ENCODE results near the gene NUDT6.
"Not testable (repeated sequence)": the region's sequence is repeated elsewhere in the genome, so short reads cannot be mapped to it uniquely, and the experiment has no call there.

NUDT6 gene

DNA sequence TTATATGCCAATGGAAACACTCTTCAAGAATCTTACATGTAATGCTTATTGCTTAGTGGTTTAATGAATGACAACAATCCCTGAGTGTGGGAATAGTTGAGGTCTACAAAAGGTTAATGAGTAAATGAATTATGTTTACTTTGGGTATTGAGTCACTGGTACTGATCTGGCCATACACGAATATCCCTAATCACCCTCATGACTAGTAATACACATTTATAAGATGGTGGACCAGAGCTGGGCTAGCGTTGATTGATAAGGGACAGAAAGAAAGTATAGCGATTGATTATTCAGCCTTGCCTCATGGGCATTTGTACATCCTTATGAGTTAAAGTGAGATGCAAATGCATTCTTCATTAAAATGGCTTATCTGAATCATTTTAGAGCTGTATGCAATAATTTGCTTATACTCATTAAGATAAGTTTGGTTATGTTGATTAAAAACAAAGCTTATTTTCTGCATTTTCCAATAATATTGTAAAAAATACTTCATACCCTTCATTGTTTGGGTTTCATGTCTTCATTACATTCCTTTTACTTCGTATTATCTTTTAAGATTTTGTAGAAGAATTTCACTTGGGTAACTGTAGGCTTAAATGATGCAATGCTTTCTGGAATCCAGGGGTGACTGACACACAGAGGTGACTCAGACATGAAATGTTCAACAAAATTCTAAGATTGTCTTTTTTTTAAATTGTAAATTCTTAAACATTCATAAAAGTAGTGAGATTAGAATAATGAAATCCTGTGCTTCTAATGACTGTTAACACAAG is 48.4 kb downstream of the NUDT6 start:
- DNase-seq = no peak

DNA sequence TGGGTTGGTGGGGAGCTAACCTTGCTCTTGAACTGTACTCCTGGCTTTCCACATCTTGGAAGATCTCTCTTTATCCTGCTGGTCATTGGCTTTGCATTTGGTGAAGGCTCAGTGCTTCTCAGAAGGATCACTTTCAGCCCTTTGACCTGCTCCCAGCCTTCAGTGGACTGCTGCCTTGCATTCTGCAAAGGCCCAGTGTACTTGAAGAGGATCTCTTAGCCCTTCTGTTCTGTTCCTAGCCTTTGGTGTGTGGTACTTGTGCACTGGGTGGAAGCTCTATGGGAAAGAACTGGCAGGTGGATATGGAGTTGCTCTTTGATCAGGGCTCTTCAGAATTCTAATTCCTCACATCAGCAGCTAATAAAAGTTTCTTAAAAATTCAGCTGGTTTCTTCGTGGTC is 49.3 kb downstream of the NUDT6 start:
- DNase-seq = no peak

DNA sequence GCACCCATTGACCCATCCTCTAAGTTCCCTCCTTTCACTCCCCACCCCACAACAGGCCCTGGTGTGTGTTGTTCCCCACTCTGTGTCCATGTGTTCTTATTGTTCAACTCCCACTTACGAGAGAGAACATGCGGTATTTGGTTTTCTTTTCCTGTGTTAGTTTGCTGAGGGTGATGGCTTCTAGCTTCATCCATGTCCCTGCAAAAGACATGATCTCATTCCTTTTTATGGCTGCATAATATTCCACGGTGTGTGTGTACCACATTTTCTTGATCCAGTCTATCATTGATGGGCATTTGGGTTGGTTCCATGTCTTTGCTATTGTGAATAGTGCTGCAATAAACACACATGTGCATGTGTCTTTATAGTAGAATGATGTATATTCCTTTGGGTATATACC is 54.2 kb downstream of the NUDT6 start:
- DNase-seq = not testable (repeated sequence)

DNA sequence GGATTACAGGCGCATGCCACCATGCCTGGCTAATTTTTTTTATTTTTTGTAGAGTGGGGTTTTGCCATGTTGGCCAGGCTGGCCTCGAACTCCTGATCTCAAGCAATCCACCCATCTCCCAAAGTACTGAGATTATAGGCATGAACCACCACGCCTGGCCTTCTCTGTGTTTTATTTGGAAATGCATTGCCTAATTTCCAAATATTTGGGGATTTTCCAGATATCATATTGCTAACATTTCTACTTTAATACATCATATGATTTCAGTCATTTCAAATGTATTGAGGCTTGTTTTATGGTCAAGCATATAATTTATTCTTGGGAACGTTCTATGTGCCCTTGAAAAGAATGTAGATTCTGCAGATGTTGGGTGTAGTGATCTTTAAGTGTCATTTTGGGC is 57.0 kb downstream of the NUDT6 start:
- DNase-seq = no peak

DNA sequence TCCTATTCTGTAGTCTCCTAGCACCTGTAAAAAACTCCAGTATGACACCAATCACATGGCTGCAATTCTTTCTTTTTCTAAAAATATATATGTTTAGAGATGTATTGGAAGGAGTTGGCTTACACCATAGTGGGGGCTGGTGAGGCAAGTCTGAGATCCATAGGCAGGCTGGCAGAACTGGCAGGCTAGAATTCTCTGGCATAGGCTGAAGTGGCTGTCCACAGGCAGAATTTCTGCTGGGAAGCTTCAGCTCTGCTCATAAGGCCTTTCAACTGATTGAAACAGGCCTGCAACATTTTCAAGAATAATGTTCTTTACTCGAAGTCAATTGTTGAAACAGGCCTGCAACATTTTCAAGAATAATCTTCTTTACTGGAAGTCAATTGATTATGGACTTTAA is 58.8 kb downstream of the NUDT6 start:
- DNase-seq = no peak

DNA sequence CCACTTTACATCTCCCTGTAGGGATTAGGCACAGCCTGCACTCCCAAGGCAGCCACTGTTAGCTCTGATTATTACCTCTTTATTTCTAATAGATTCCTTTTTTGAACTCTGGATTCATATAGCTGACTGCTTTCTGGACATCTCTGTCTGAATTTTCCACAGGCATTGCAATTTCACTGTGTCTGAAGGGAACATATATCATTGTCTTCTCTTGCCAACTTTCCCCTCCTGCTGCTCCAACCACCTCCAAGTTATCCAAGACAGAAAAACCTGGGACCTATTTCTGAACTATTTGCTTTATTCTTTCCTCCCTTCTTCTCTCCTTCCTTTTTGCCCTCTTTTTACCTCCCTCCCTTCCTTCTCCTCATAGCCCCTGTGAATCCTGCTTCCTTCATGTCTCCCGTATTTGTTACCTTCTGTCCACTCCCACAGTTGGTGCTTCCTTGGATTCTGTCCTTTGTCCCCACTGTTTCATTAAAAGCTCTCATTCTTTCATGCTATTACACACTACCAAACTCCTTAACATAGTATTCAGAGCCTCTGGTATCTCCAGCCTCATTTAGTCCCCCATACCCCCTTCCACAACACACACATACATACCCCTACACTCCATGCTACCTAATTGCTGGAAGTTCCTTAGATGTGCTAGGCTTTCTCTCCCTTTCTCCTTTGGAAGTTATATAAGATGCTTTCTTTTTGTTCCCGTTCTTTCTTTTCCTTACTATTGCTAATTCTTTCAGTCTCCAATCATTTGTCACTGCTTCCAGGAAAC is 61.0 kb downstream of the NUDT6 start:
- DNase-seq = no peak

DNA sequence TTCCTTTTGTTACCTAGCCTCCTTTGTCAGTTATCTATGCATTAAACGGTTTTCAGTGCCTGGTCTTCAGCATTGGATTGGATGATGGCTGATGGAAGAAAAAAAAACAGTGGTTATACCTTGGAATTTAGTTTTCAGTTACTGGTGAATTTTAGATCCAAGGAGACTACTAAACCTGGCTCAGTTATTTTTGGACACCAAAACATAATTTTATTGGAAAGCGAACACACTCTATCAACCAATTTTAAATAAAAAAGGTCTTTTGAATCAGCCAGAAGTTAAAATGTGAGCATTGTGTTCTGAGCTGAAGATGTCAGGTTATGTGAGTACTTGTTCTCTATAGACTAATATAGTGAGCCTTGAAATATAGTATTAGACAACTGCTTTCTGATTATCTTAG is 63.7 kb downstream of the NUDT6 start:
- DNase-seq = no peak

DNA sequence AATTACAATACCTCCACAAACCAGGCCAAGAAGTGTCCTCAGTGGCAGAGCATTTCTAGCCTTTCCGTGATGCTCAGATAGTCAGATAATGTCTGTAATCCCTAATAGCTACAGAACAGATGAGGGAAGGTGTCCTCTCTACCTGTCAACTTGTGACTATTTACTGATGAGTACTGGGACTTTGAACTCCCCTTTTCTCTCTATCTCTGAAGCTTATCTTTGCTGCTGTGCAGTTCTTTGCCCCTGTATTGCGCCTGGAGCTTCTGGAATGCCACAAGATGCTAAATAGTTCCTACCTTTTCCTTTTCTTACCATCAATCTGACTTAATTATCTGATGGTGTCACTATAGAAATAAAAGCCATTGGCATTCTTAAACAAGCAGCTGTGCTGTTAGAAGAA is 65.2 kb downstream of the NUDT6 start:
- DNase-seq = no peak

DNA sequence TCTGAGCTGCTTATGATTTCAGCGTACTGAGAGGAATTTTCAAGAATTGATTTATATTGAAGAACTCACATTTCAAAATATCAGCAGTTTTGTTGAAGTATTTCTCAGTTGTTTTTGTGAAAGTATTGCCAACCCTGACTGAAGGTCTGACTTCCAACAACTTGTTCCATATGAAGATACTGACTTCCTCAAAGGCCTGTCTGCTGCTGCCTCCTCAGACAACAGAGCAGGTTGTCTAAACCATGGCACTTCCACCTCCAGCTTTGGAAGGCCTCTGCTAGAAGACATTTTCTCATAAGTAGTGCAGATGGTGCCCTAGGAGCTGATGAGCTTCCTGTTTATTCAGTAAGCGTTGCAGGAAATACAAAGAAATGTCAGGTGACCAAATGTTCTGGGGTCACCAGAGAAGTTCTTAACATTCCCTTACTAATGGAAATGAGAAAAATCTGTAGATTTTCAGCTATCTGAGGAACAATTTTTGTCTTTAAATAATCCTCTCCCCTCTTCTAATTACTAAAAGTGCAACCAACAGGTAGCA is 67.0 kb downstream of the NUDT6 start:
- DNase-seq = no peak

DNA sequence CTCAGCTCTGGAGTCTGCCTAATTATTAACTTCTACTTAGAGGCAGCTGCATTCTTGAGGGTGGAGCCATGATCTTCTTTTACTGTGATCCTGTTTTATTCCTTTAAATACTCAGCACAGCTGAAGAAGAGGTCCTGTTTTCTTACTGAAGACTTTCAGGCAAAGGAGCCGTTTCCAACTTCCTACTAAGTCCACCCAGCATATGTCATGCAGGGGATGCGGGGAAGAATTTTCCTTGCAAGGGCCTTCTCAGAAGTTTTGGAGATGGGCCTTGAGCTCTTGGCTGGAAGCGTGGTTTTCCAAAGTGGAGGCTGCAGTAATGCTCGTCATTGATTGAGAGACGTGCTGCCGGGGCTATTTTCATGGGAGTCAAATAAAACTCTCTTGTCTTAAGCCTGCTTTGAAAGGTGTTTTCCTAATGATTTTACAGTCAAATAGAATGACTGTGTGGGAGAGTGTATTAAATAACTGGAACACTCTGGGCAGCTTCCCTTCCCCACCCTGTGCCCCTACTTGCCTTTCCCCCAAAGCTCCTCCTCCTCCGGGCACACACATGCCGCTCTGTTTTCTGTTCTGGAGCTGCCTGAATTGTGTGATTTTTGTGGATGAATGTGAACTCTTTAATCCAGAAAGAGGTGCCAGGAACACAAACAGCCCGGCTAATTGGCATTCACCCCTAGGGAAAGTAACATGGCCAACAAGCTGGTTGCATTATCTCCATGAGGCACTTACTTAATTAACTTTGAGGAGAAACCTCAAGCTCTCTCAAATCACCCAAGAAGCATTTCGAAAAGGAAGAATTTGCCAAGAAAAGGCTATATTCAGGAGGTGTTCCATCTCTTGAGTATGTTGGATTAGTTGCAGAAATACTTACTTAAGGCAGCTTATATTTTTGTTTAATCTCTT is 67.7 kb downstream of the NUDT6 start:
- DNase-seq = peak; percentile 79

DNA sequence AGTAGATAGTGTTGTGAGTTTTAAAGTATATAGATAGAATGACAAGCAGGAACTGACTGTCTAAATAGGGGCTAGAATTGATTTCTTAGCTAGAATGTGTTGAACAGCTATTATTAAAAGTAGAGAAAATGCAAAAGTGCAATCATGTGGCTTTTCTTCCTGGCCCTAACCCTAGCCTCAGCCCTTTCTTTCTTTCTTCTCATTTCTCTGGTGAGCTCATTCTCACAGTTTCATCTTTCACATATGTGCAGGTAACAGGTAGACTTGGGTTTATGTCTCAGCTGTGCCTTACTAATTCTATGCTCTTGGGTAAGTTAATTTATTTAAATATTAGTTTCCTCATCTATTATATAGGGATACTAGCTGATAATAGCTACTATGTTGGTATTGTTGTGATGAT is 70.8 kb downstream of the NUDT6 start:
- no peak for DNase-seq

DNA sequence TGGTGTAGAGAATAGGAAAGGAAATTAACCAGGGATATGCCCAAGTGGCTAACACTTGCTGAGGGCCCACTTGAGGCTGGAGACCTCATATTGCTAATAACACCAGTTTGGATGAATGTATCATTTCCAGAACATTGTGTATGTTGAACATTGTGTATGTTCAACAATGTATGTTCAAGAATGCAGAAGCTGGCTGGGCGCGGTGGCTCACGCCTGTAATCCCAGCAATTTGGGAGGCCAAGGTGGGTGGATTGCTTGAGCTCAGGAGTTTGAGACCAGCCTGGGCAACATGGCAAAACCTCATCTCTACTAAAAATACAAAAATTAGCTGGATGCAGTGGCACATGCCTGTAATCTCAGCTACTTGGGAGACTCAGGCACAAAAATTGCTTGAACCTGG is 72.6 kb downstream of the NUDT6 start:
- DNase-seq = not testable (repeated sequence)

DNA sequence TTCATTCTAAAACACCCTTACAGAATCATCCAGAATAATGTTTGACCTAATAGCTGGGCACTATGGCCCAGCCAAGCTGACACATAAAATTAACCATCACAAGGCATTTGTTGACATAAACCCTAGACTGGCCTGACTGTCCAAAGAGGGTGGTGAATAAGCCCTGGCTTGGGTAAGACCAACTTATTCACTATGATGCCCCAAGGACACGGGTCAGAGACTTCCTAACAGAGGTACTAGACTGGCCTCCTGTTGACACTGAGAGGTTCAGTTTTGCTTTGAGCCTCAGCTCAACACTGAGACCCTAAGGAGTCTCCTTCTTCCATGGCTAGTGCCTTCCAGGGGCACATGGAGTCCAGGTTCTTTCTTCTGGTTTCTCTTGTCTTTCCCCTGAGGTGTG is 74.5 kb downstream of the NUDT6 start:
- DNase-seq = no peak

DNA sequence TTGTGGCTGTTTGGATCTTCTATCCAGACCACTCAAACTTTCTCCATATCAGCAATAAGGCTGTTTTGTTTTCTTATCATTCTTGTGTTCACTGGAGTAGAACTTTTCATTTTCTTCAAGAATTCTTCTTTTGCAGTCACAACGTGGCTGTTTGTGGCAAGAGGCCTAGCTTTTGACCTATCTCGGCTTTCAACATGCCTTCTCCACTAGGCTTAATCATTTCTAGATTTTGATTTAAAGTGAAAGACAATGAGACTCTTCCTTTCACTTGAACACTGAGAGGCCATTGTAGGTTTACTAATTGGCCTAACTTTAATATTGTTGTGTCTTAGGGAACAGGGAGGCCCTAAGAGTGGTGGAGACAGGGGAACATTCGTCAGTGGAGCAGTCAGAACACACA is 76.6 kb downstream of the NUDT6 start:
- no peak for DNase-seq

DNA sequence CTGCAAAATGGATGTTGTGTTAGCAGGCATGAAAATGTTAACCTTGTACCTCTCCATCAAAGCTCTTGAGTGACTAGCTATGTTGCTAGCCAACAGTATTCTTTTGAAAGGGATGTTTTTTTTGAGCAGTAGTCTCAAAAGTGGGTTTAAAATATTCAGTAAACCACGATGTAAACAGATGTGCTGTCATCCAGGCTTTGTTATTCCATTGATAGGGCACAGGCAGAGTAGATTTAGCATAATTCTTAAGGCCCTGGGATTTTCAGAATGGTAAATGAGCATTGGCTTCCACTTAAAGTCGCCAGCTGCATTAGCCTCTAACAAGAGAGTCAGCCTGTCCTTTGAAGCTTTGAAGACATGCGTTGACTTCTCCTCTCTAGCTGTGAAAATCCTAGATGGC is 77.3 kb downstream of the NUDT6 start:
- DNase-seq = no peak

DNA sequence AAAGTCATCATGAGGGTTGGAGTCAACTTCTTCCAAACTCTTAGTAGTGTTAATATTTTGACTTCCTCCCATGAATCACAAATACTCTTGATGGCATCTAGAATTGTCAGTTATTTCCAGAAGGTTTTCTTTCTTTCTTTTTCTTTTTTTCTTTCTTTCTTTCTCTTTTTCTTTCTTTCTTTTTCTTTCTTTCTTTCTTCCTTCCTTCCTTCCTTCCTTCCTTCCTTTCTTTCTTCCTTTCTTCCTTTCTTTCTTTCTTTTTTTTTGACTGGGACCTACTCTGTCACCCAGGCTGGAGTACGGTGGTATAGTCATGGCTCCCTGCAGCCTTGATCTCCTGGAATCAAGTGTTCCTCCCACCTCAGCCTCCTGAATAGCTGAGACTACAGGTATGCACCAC is 78.0 kb downstream of the NUDT6 start:
- not testable (repeated sequence) for DNase-seq

DNA sequence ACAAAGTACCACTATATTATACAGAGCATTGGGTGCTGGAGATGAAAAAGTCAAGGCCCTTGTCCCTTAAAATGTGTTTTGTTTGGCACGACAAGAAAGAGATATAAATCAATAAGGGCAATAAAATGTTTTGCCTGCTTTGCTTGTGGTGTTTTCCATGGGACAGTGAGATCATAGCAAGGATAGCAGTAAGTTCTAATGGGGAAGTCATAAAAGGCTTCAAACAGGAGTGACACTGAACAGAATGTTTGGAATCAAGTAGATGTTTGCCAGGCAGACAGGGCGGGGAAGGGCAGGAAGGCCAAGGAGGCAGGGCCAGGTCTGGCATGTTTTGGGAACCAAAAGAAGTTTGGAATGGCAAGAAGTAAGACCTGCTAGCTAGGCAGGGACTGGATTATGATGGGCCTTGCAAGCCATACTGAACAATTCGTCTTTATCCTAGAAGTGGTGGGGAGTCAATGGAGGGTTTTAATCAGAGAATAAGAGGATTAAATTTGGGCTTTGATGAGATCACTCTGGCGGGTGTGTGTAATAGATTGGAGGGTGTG is 79.3 kb downstream of the NUDT6 start:
- DNase-seq = no peak

Data from NCI-H526 treated with DMSO at 0.1 percent for 48 hours (cell line).